Measurements from ENCODE around the gene ITM2B. TPM values are rescaled to one million over a fixed set of nuclear protein-coding genes. Genes with fewer than 3 reads are reported as not detected.

ITM2B gene
- total RNA-seq, 4 donors from 2014 or later = 107 to 209 (median 168) TPM

- DNase-seq (no peak), ATAC-seq (no peak)
- in situ Hi-C loops (cut with MboI; ENCODE audit: low sequenced_read_pairs in 4 of 4) = no loop called here
- TF ChIP-seq POLR2A (IDR thresholded peaks at IDR 0.05) (no peak), CTCF (IDR thresholded peaks at IDR 0.05 in 4 of 5, conservative IDR thresholded peaks at IDR 0.05 in 1 of 5) (no peak)
- no peaks in the 10 kb centered on the region for H3K9me3 ChIP-seq
- H3K27me3 ChIP-seq = no peaks in the 10 kb centered on the region
- peak overlapping the region; percentile 7 to 62 (median 28) for H3K27ac ChIP-seq
- intact Hi-C loops (cut with DNase I; ENCODE audit: low total_unique reads) = no loop called here
- peak overlapping the region in 1 of 4 donors; percentile 18 for H3K4me3 ChIP-seq
- peaks cover 0 to 5% of the 10 kb centered on the region in 2 donors for H3K36me3 ChIP-seq
- no peaks in the 10 kb centered on the region for H3K4me1 ChIP-seq
These were observed 83.1 kb downstream of the ITM2B start for GRCh38 chr13:48315969-48316650.

- Histone ChIP-seq H3K36me3 (peaks cover 0 to 5% of the 10 kb centered on the region in 2 donors), H3K27ac (peak overlapping the region; percentile 27 to 62 (median 47)), H3K4me1 (no peaks in the 10 kb centered on the region), H3K4me3 (peak overlapping the region in 2 of 4 donors; percentile 24 to 29), H3K9me3 (peaks cover 0 to 1% (median 0%) of the 10 kb centered on the region in 3 donors), H3K27me3 (no peaks in the 10 kb centered on the region)
- TF ChIP-seq POLR2A (IDR thresholded peaks at IDR 0.05) (no peak), CTCF (IDR thresholded peaks at IDR 0.05 in 4 of 5, conservative IDR thresholded peaks at IDR 0.05 in 1 of 5) (no peak)
- in situ Hi-C loops (cut with MboI; ENCODE audit: low sequenced_read_pairs in 4 of 4) (no loop called here), intact Hi-C loops (cut with DNase I; ENCODE audit: low total_unique reads) (no loop called here)
- DNase-seq = no peak
- ATAC-seq = no peak
These were observed 84.0 kb downstream of the ITM2B start for GRCh38 chr13:48316826-48317510.

- peak in 1 of 2 donors; percentile 33 for ATAC-seq
- no peak for DNase-seq
- no peaks in the 10 kb centered on the region for H3K4me1 ChIP-seq
- peak overlapping the region; percentile 27 to 62 (median 47) for H3K27ac ChIP-seq
- H3K27me3 ChIP-seq = no peaks in the 10 kb centered on the region
- in situ Hi-C loops (cut with MboI; ENCODE audit: low sequenced_read_pairs in 4 of 4) = no loop called here
- TF ChIP-seq POLR2A (IDR thresholded peaks at IDR 0.05) (no peak), CTCF (IDR thresholded peaks at IDR 0.05 in 4 of 5, conservative IDR thresholded peaks at IDR 0.05 in 1 of 5) (no peak)
- intact Hi-C loops (cut with DNase I; ENCODE audit: low total_unique reads) = no loop called here
- H3K9me3 ChIP-seq = peaks cover 0 to 9% (median 0%) of the 10 kb centered on the region in 3 donors
- H3K4me3 ChIP-seq = peak overlapping the region in 2 of 4 donors; percentile 24 to 29
- peaks cover 0 to 5% of the 10 kb centered on the region in 2 donors for H3K36me3 ChIP-seq
These were observed 84.7 kb downstream of the ITM2B start for GRCh38 chr13:48317511-48318376.

- no peaks in the 10 kb centered on the region for H3K4me1 ChIP-seq
- DNase-seq (no peak), ATAC-seq (no peak)
- in situ Hi-C loops (cut with MboI; ENCODE audit: low sequenced_read_pairs in 4 of 4) (no loop called here), intact Hi-C loops (cut with DNase I; ENCODE audit: low total_unique reads) (no loop called here)
- H3K27ac ChIP-seq = peak overlapping the region in 3 of 4 donors; percentile 13 to 62 (median 54)
- H3K4me3 ChIP-seq = peak overlapping the region in 2 of 4 donors; percentile 24 to 29
- H3K27me3 ChIP-seq = no peaks in the 10 kb centered on the region
- TF ChIP-seq CTCF (IDR thresholded peaks at IDR 0.05 in 4 of 5, conservative IDR thresholded peaks at IDR 0.05 in 1 of 5) (no peak), POLR2A (IDR thresholded peaks at IDR 0.05) (no peak)
- H3K36me3 ChIP-seq = peaks cover 0 to 5% of the 10 kb centered on the region in 2 donors
- peaks cover 0 to 12% (median 0%) of the 10 kb centered on the region in 3 donors for H3K9me3 ChIP-seq
These were observed 85.4 kb downstream of the ITM2B start for GRCh38 chr13:48318377-48318811.
